Naive thymus-derived CD4-positive, alpha-beta T cell (primary cell): Measurements from ENCODE around the gene FBXO47. TPM values are rescaled to one million over a fixed set of nuclear protein-coding genes. Genes with fewer than 3 reads are reported as not detected.

Experiments
- ATAC-seq: fragments of 150-1000 bp; cut with Tn5 transposase; 2 replicates; pipeline ENCODE4 v1.10.0; 2021; ENCODE audit warnings: mild to moderate bottlenecking, moderate library complexity
- CTCF ChIA-PET: fragments of 350-600 bp; sonication (Branson Sonifier 250); formaldehyde crosslinking; loops from one replicate; lab custom pipeline; 2021; ENCODE audit warnings: antibody characterized with exemption; lab: Charles Lee
- POLR2A ChIA-PET: fragments of 350-600 bp; sonication (Branson Sonifier 250); formaldehyde crosslinking; loops from one replicate; lab custom pipeline; 2021; ENCODE audit warnings: antibody characterized with exemption, inconsistent platforms; lab: Charles Lee
- DNase-seq, 9 donors: peaks; one replicate each; pipeline versions ENCODE4 v3.0.0 to v3.0.0-alpha.2; 2020 to 2022; ENCODE audit warnings: mixed read lengths in 1 of 9
- H3K27ac ChIP-seq: one replicate; pipeline ENCODE4 v1.7.0; 2013; ENCODE audit warnings: mild to moderate bottlenecking, low read depth, low read length, moderate library complexity
- H3K27me3 ChIP-seq, 2 donors: one replicate each; pipeline ENCODE4 v1.7.0; 2013; ENCODE audit warnings: low read length in 2 of 2, mild to moderate bottlenecking in 2 of 2, moderate library complexity in 2 of 2; ENCODE audit not compliant: control insufficient read depth in 2 of 2, insufficient read depth in 2 of 2
- H3K36me3 ChIP-seq, 3 experiments: 1 replicate in 2 of 3; 2 replicates in 1 of 3; pipeline ENCODE4 v1.7.0; 2013; ENCODE audit warnings: low read length in 3 of 3, mild to moderate bottlenecking in 3 of 3, moderate library complexity in 1 of 3; ENCODE audit not compliant: insufficient read depth in 3 of 3, control insufficient read depth in 2 of 3
- H3K4me1 ChIP-seq, 2 donors: one replicate each; pipeline ENCODE4 v1.7.0; 2013; ENCODE audit warnings: low read length in 2 of 2, mild to moderate bottlenecking in 2 of 2, moderate library complexity in 1 of 2; ENCODE audit not compliant: control insufficient read depth in 2 of 2, insufficient read depth in 2 of 2
- H3K4me3 ChIP-seq: 2 replicates; pipeline ENCODE4 v1.7.0; 2013; ENCODE audit warnings: mild to moderate bottlenecking, low read length
- H3K9me3 ChIP-seq, 3 experiments: 1 replicate in 2 of 3; 2 replicates in 1 of 3; pipeline ENCODE4 v1.7.0; 2013; ENCODE audit warnings: low read length in 3 of 3; ENCODE audit not compliant: control insufficient read depth in 2 of 3
- H3K27ac Mint-ChIP-seq, 9 donors: one replicate each; pipeline ENCODE4 v1.8.0; 2020 to 2022; ENCODE audit warnings: mixed read lengths in 9 of 9, mild to moderate bottlenecking in 8 of 9, moderate library complexity in 5 of 9, inconsistent platforms in 2 of 9
- H3K27me3 Mint-ChIP-seq, 5 donors: one replicate each; pipeline ENCODE4 v1.8.0; 2021 to 2022; ENCODE audit warnings: mixed read lengths in 5 of 5, mild to moderate bottlenecking in 1 of 5
- H3K36me3 Mint-ChIP-seq, 5 donors: one replicate each; pipeline ENCODE4 v1.8.0; 2020 to 2022; ENCODE audit warnings: mixed read lengths in 5 of 5, mild to moderate bottlenecking in 3 of 5, inconsistent platforms in 1 of 5
- H3K4me1 Mint-ChIP-seq, 7 donors: one replicate each; pipeline ENCODE4 v1.8.0; 2020 to 2022; ENCODE audit warnings: mixed read lengths in 7 of 7, mild to moderate bottlenecking in 3 of 7, inconsistent platforms in 1 of 7
- H3K4me3 Mint-ChIP-seq, 10 donors: one replicate each; pipeline ENCODE4 v1.8.0; 2020 to 2022; ENCODE audit warnings: mild to moderate bottlenecking in 10 of 10, mixed read lengths in 10 of 10, moderate library complexity in 6 of 10, inconsistent platforms in 2 of 10
- H3K9me3 Mint-ChIP-seq, 11 donors: one replicate each; pipeline ENCODE4 v1.8.0; 2020 to 2022; ENCODE audit warnings: mixed read lengths in 11 of 11, mild to moderate bottlenecking in 4 of 11, inconsistent platforms in 1 of 11, moderate library complexity in 1 of 11
- intact Hi-C, 2 donors: fragments of 100-400 bp; cut with micrococcal nuclease; formaldehyde crosslinking; loops; one replicate each; pipeline ENCODE4 v1.15.1; 2023
- polyA plus RNA-seq, 2 donors: library from polyadenylated mRNA; unstranded; fragments of 300-500 nt; fragmentation: Illumina TruSeq; gene quantifications; one replicate each; pipeline ENCODE4 v1.2.3, GENCODE V29; 2021
- total RNA-seq, 6 experiments: library from RNA in 5 of 6; stranded (reverse) in 5 of 6; gene quantifications; 1 replicate in 5 of 6; 2 replicates in 1 of 6; pipeline ENCODE4 v1.2.3 and lab custom pipeline; 2021 to 2026

FBXO47 gene
- total and polyA plus RNA-seq, 7 experiments from 2014 or later: not detected

DNA sequence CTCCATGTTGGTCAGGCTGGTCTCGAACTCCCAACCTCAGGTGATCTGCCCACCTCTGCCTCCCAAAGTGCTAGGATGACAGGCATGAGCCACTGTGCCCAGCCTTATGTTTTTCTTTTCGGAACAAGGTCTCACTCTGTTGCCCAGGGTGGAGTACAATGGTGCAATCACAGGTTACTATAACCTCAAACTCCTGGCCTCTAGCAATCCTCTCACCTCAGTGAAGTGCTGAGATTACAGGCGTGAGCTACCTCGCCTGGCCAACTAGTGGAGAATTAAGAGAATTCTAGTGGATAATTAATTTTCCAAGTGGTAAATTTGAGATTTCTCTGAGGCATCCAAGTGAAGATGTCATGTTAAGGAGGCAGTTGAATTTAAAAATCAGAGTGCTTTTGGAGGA lies 2.9 kb upstream of the FBXO47 start:
- H3K27ac Mint-ChIP-seq: no peak overlapping the region
- no peaks in the 10 kb centered on the region for H3K27me3 ChIP-seq
- no peak overlapping the region for H3K4me3 Mint-ChIP-seq
- DNase-seq: no peak
- no peak for ATAC-seq
- POLR2A ChIA-PET: no interaction called here
- CTCF ChIA-PET: interaction anchor here (1.6 kb wide), 1 partner anchor 13 kb away, joined by 6 read pairs; no protein-coding TSS in a partner anchor
- H3K9me3 Mint-ChIP-seq: no peaks in the 10 kb centered on the region
- H3K27me3 Mint-ChIP-seq: peaks cover 0 to 6% (median 0%) of the 10 kb centered on the region in 5 donors
- H3K4me1 ChIP-seq: peaks cover 0 to 16% of the 10 kb centered on the region in 2 donors
- H3K36me3 Mint-ChIP-seq: no peaks in the 10 kb centered on the region
- H3K36me3 ChIP-seq: no peaks in the 10 kb centered on the region
- no peak overlapping the region for H3K4me3 ChIP-seq
- H3K27ac ChIP-seq: no peak overlapping the region
- H3K4me1 Mint-ChIP-seq: peaks cover 11 to 28% (median 15%) of the 10 kb centered on the region in 7 donors
- intact Hi-C loops: no loop called here
- no peaks in the 10 kb centered on the region for H3K9me3 ChIP-seq

DNA sequence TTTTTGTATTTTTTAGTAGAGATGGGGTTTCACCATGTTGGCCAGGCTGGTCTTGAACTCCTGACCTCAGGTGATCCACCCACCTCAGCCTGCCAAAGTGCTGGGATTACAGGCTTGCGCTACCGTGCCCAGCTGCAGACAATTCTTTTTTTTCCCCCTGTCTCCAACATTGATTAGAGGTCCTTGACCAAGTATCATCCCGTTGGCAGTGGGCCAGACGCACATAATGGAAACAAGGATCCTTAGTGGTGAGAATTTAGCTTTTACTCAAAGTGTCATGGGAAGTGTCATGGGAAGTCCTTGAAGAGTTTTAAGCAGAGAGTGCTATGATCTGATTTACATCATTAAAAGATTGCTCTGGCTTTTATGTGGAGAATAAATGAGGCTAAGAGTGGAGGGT lies 2.1 kb upstream of the FBXO47 start:
- peak overlapping the region in 5 of 9 donors; percentile 5 to 50 (median 41) for H3K27ac Mint-ChIP-seq

DNA sequence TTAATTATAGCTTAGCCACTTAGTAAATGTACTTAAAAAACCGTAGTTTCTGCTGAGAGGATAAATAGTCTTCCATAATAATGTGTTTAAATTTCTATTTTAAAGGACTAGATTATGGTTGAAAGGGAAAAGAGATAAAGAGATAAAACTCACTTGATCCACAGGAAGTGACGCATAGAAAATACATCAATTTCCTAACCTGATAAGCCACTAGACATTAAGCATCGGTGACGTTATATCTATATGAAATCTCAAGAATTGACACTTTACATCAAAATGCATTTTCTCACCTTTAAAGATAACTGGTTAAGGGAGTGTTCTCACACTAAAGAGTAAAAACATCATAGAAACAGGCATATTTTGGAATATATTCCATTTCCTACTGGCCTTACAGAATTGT lies 5.8 kb downstream of the FBXO47 start:
- Histone ChIP-seq H3K4me1 (peaks cover 5 to 41% of the 10 kb centered on the region in 2 donors), H3K36me3 (no peaks in the 10 kb centered on the region), H3K9me3 (no peaks in the 10 kb centered on the region), H3K27ac (no peak overlapping the region), H3K4me3 (no peak overlapping the region), H3K27me3 (no peaks in the 10 kb centered on the region)
- no peaks in the 10 kb centered on the region for H3K9me3 Mint-ChIP-seq
- POLR2A ChIA-PET: interaction anchor here (0.6 to 1.1 kb wide), 3 partner anchors 45 to 198 kb away, joined by 3 to 4 read pairs (median 3); no protein-coding TSS in a partner anchor
- DNase-seq (no peak), ATAC-seq (no peak)
- H3K4me3 Mint-ChIP-seq: peak overlapping the region in 6 of 10 donors; percentile 12 to 29 (median 22)
- H3K36me3 Mint-ChIP-seq: no peaks in the 10 kb centered on the region
- H3K27ac Mint-ChIP-seq: peak overlapping the region in 6 of 9 donors; percentile 4 to 89 (median 42)
- no peaks in the 10 kb centered on the region for H3K27me3 Mint-ChIP-seq
- intact Hi-C loops: no loop called here
- CTCF ChIA-PET: interaction anchor here (1.6 kb wide), 1 partner anchor 21 kb away, joined by 3 read pairs; no protein-coding TSS in a partner anchor
- H3K4me1 Mint-ChIP-seq: peaks cover 10 to 45% (median 30%) of the 10 kb centered on the region in 7 donors

More for the DNA sequence above, 2.1 kb upstream of the FBXO47 start:
- DNase-seq (no peak), ATAC-seq (no peak)
- H3K9me3 Mint-ChIP-seq: no peaks in the 10 kb centered on the region
- Histone ChIP-seq H3K4me1 (peaks cover 0 to 16% of the 10 kb centered on the region in 2 donors), H3K4me3 (no peak overlapping the region), H3K27ac (no peak overlapping the region), H3K27me3 (no peaks in the 10 kb centered on the region), H3K9me3 (no peaks in the 10 kb centered on the region), H3K36me3 (no peaks in the 10 kb centered on the region)
- no peaks in the 10 kb centered on the region for H3K36me3 Mint-ChIP-seq
- H3K4me1 Mint-ChIP-seq: peaks cover 11 to 28% (median 15%) of the 10 kb centered on the region in 7 donors
- ChIA-PET CTCF (interaction anchor here (0.6 to 1.6 kb wide), 3 partner anchors 14 to 303 kb away, joined by 3 to 6 read pairs (median 3); no protein-coding TSS in a partner anchor), POLR2A (no interaction called here)
- H3K4me3 Mint-ChIP-seq: no peak overlapping the region
- peaks cover 0 to 6% (median 0%) of the 10 kb centered on the region in 5 donors for H3K27me3 Mint-ChIP-seq
- intact Hi-C loops: loop anchor here in 1 of 2 donors (5.0 kb wide), 1 partner anchor 183 kb away; the partner anchor contains the start of gene PLXDC1

DNA sequence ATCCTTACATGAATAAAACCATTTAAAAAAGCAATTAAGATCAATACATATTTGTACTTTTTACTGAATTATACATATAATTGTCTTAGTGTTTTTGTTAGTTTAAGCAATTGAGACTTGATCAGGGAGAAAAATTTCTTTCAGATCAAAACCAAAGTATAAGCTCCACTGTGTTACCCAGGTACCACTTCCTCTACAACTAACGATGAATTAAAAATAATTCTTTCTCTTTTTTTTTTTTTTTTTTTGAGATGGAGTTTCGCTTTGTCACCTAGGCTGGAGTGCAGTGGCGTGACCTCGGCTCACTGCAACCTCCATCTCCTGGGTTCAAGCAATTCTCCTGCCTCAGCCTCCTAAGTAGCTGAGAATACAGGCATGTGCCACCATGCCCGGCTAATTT lies 6.8 kb downstream of the FBXO47 start:
- H3K36me3 ChIP-seq: no peaks in the 10 kb centered on the region
- H3K4me3 ChIP-seq: no peak overlapping the region
- H3K36me3 Mint-ChIP-seq: no peaks in the 10 kb centered on the region
- intact Hi-C loops: no loop called here
- ChIA-PET POLR2A (interaction anchor here (0.9 to 2.6 kb wide), 6 partner anchors 13 to 107 kb away, joined by 3 to 12 read pairs (median 6); partner anchors contain the start of genes LASP1 and RPL23), CTCF (interaction anchor here (0.7 to 1.6 kb wide), 2 partner anchors 14 to 22 kb away, joined by 3 to 4 read pairs; no protein-coding TSS in a partner anchor)
- no peaks in the 10 kb centered on the region for H3K9me3 ChIP-seq
- peak overlapping the region in 6 of 10 donors; percentile 5 to 64 (median 50) for H3K4me3 Mint-ChIP-seq
- H3K27me3 Mint-ChIP-seq: no peaks in the 10 kb centered on the region
- no peaks in the 10 kb centered on the region for H3K27me3 ChIP-seq
- DNase-seq (peak in 5 of 9 donors; percentile 21 to 53 (median 41)), ATAC-seq (peak; percentile 63)
- H3K27ac Mint-ChIP-seq: peak overlapping the region in 7 of 9 donors; percentile 32 to 89 (median 65)
- no peaks in the 10 kb centered on the region for H3K9me3 Mint-ChIP-seq
- peak overlapping the region; percentile 41 for H3K27ac ChIP-seq
- H3K4me1 ChIP-seq: peaks cover 5 to 41% of the 10 kb centered on the region in 2 donors
- H3K4me1 Mint-ChIP-seq: peaks cover 10 to 45% (median 30%) of the 10 kb centered on the region in 7 donors

DNA sequence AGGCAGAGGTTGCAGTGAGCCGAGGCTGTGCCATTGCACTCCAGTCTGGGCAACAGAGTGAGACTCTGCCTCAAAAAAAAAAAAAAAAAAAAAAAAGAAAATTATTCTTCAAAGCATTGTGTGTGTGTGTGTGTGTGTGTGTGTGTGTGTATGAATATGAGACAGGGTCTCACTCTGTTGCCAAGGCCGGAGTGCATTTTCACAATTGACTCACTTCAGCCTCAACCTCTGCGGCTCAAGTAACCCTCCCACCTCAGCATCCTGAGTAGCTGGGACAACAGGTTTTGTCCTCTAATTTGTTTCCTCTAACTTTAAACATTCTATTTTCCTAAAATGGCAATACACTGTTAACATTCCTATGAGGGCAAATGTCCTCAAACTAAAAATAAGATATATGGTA lies 7.7 kb downstream of the FBXO47 start:
- Mint-ChIP-seq H3K36me3 (no peaks in the 10 kb centered on the region), H3K4me3 (no peak overlapping the region), H3K27ac (peak overlapping the region in 6 of 9 donors; percentile 51 to 89 (median 74)), H3K9me3 (no peaks in the 10 kb centered on the region), H3K27me3 (no peaks in the 10 kb centered on the region), H3K4me1 (peaks cover 10 to 45% (median 30%) of the 10 kb centered on the region in 7 donors)
- ChIA-PET POLR2A (interaction anchor here (0.7 to 2.6 kb wide), 4 partner anchors 60 to 106 kb away, joined by 3 to 12 read pairs (median 6); partner anchors contain the start of genes LASP1 and RPL23), CTCF (interaction anchor here (0.7 to 2.5 kb wide), 2 partner anchors 23 to 285 kb away, joined by 3 to 6 read pairs; no protein-coding TSS in a partner anchor)
- intact Hi-C loops: no loop called here
- Histone ChIP-seq H3K36me3 (no peaks in the 10 kb centered on the region), H3K4me1 (peaks cover 5 to 41% of the 10 kb centered on the region in 2 donors), H3K27ac (no peak overlapping the region), H3K27me3 (no peaks in the 10 kb centered on the region), H3K4me3 (no peak overlapping the region), H3K9me3 (no peaks in the 10 kb centered on the region)
- no peak for ATAC-seq
- DNase-seq: no peak

- H3K27ac ChIP-seq: peak overlapping the region; percentile 45
- H3K4me1 ChIP-seq: peaks cover 5 to 41% of the 10 kb centered on the region in 2 donors
- H3K36me3 ChIP-seq: no peaks in the 10 kb centered on the region
- peaks cover 10 to 45% (median 30%) of the 10 kb centered on the region in 7 donors for H3K4me1 Mint-ChIP-seq
- H3K4me3 Mint-ChIP-seq: no peak overlapping the region
- ChIA-PET CTCF (interaction anchor here (0.6 to 2.5 kb wide), 2 partner anchors 24 to 37 kb away, joined by 3 to 6 read pairs; no protein-coding TSS in a partner anchor), POLR2A (interaction anchor here (0.7 to 2.6 kb wide), 3 partner anchors 26 to 133 kb away, joined by 3 to 12 read pairs (median 3); partner anchors contain the start of genes CWC25 and RPL23)
- H3K9me3 ChIP-seq: no peaks in the 10 kb centered on the region
- ATAC-seq (no peak), DNase-seq (no peak)
- no peaks in the 10 kb centered on the region for H3K27me3 ChIP-seq
- H3K27me3 Mint-ChIP-seq: no peaks in the 10 kb centered on the region
- no peaks in the 10 kb centered on the region for H3K36me3 Mint-ChIP-seq
- H3K27ac Mint-ChIP-seq: peak overlapping the region in 6 of 9 donors; percentile 22 to 89 (median 50)
- H3K9me3 Mint-ChIP-seq: no peaks in the 10 kb centered on the region
- H3K4me3 ChIP-seq: no peak overlapping the region
- intact Hi-C loops: no loop called here
These were observed 8.4 kb downstream of the FBXO47 start for GRCh38 chr17:38958756-38959155.
